ENCODE measurements around the gene EFCAB10.

Gene EFCAB10

GRCh38 chr7:105580022-105580740 is 1.1 kb downstream of the EFCAB10 start:
- no peak for DNase-seq
- no peaks in the 10 kb centered on the region for H3K36me3 ChIP-seq (ENCODE audit: control insufficient read depth, insufficient read depth, low read length)
- H3K27ac ChIP-seq (ENCODE audit: insufficient read depth, low read length, poor library complexity, severe bottlenecking), result no peak overlapping the region
- no peaks in the 10 kb centered on the region for H3K27me3 ChIP-seq (replicated peaks; ENCODE audit: control insufficient read depth, insufficient read depth, low read length, poor library complexity, severe bottlenecking)
- H3K9me3 ChIP-seq (ENCODE audit: control insufficient read depth, low read length), result no peaks in the 10 kb centered on the region
- H3K4me3 ChIP-seq (ENCODE audit: insufficient read depth, low read depth, low read length, poor library complexity, severe bottlenecking), result no peak overlapping the region
- peaks cover 6% of the 10 kb centered on the region for H3K4me1 ChIP-seq (ENCODE audit: control insufficient read depth, insufficient read depth, low read length, poor library complexity, severe bottlenecking)

- Histone ChIP-seq H3K27me3 (replicated peaks; ENCODE audit: control insufficient read depth, insufficient read depth, low read length, poor library complexity, severe bottlenecking) (no peaks in the 10 kb centered on the region), H3K27ac (ENCODE audit: insufficient read depth, low read length, poor library complexity, severe bottlenecking) (no peak overlapping the region), H3K36me3 (ENCODE audit: control insufficient read depth, insufficient read depth, low read length) (no peaks in the 10 kb centered on the region), H3K4me3 (ENCODE audit: insufficient read depth, low read depth, low read length, poor library complexity, severe bottlenecking) (no peak overlapping the region), H3K9me3 (ENCODE audit: control insufficient read depth, low read length) (no peaks in the 10 kb centered on the region), H3K4me1 (ENCODE audit: control insufficient read depth, insufficient read depth, low read length, poor library complexity, severe bottlenecking) (peaks cover 6% of the 10 kb centered on the region)
- DNase-seq, result no peak
Measured at GRCh38 chr7:105578496-105578895, 2.8 kb downstream of the EFCAB10 start.

- Histone ChIP-seq H3K27ac (ENCODE audit: insufficient read depth, low read length, poor library complexity, severe bottlenecking) (no peak overlapping the region), H3K4me1 (ENCODE audit: control insufficient read depth, insufficient read depth, low read length, poor library complexity, severe bottlenecking) (peaks cover 6% of the 10 kb centered on the region), H3K4me3 (ENCODE audit: insufficient read depth, low read depth, low read length, poor library complexity, severe bottlenecking) (no peak overlapping the region), H3K27me3 (replicated peaks; ENCODE audit: control insufficient read depth, insufficient read depth, low read length, poor library complexity, severe bottlenecking) (no peaks in the 10 kb centered on the region), H3K36me3 (ENCODE audit: control insufficient read depth, insufficient read depth, low read length) (no peaks in the 10 kb centered on the region), H3K9me3 (ENCODE audit: control insufficient read depth, low read length) (no peaks in the 10 kb centered on the region)
- DNase-seq, result no peak
Measured at GRCh38 chr7:105577251-105577650, 4.0 kb downstream of the EFCAB10 start.

GRCh38 chr7:105571891-105572290 is 9.4 kb downstream of the EFCAB10 start:
- H3K36me3 ChIP-seq (ENCODE audit: control insufficient read depth, insufficient read depth, low read length), result peaks cover 13% of the 10 kb centered on the region
- H3K27me3 ChIP-seq (replicated peaks; ENCODE audit: control insufficient read depth, insufficient read depth, low read length, poor library complexity, severe bottlenecking), result no peaks in the 10 kb centered on the region
- H3K9me3 ChIP-seq (ENCODE audit: control insufficient read depth, low read length), result no peaks in the 10 kb centered on the region
- DNase-seq, result no peak
- H3K27ac ChIP-seq (ENCODE audit: insufficient read depth, low read length, poor library complexity, severe bottlenecking), result no peak overlapping the region
- H3K4me1 ChIP-seq (ENCODE audit: control insufficient read depth, insufficient read depth, low read length, poor library complexity, severe bottlenecking), result no peaks in the 10 kb centered on the region
- no peak overlapping the region for H3K4me3 ChIP-seq (ENCODE audit: insufficient read depth, low read depth, low read length, poor library complexity, severe bottlenecking)

GRCh38 chr7:105567821-105568220 is 13.5 kb downstream of the EFCAB10 start:
- no peaks in the 10 kb centered on the region for H3K4me1 ChIP-seq (ENCODE audit: control insufficient read depth, insufficient read depth, low read length, poor library complexity, severe bottlenecking)
- H3K9me3 ChIP-seq (ENCODE audit: control insufficient read depth, low read length), result no peaks in the 10 kb centered on the region
- no peaks in the 10 kb centered on the region for H3K27me3 ChIP-seq (replicated peaks; ENCODE audit: control insufficient read depth, insufficient read depth, low read length, poor library complexity, severe bottlenecking)
- H3K4me3 ChIP-seq (ENCODE audit: insufficient read depth, low read depth, low read length, poor library complexity, severe bottlenecking), result no peak overlapping the region
- peaks cover 39% of the 10 kb centered on the region for H3K36me3 ChIP-seq (ENCODE audit: control insufficient read depth, insufficient read depth, low read length)
- H3K27ac ChIP-seq (ENCODE audit: insufficient read depth, low read length, poor library complexity, severe bottlenecking), result no peak overlapping the region
- DNase-seq, result no peak

GRCh38 chr7:105567024-105567423 is 14.3 kb downstream of the EFCAB10 start:
- Histone ChIP-seq H3K36me3 (ENCODE audit: control insufficient read depth, insufficient read depth, low read length) (peaks cover 41% of the 10 kb centered on the region), H3K27me3 (replicated peaks; ENCODE audit: control insufficient read depth, insufficient read depth, low read length, poor library complexity, severe bottlenecking) (no peaks in the 10 kb centered on the region), H3K9me3 (ENCODE audit: control insufficient read depth, low read length) (no peaks in the 10 kb centered on the region), H3K4me3 (ENCODE audit: insufficient read depth, low read depth, low read length, poor library complexity, severe bottlenecking) (no peak overlapping the region), H3K4me1 (ENCODE audit: control insufficient read depth, insufficient read depth, low read length, poor library complexity, severe bottlenecking) (no peaks in the 10 kb centered on the region), H3K27ac (ENCODE audit: insufficient read depth, low read length, poor library complexity, severe bottlenecking) (no peak overlapping the region)
- DNase-seq, result no peak

GRCh38 chr7:105565190-105565589 is 16.1 kb downstream of the EFCAB10 start:
- no peaks in the 10 kb centered on the region for H3K4me1 ChIP-seq (ENCODE audit: control insufficient read depth, insufficient read depth, low read length, poor library complexity, severe bottlenecking)
- peaks cover 50% of the 10 kb centered on the region for H3K36me3 ChIP-seq (ENCODE audit: control insufficient read depth, insufficient read depth, low read length)
- no peak for DNase-seq
- no peaks in the 10 kb centered on the region for H3K27me3 ChIP-seq (replicated peaks; ENCODE audit: control insufficient read depth, insufficient read depth, low read length, poor library complexity, severe bottlenecking)
- H3K27ac ChIP-seq (ENCODE audit: insufficient read depth, low read length, poor library complexity, severe bottlenecking), result no peak overlapping the region
- no peak overlapping the region for H3K4me3 ChIP-seq (ENCODE audit: insufficient read depth, low read depth, low read length, poor library complexity, severe bottlenecking)
- H3K9me3 ChIP-seq (ENCODE audit: control insufficient read depth, low read length), result no peaks in the 10 kb centered on the region

- Histone ChIP-seq H3K27me3 (replicated peaks; ENCODE audit: control insufficient read depth, insufficient read depth, low read length, poor library complexity, severe bottlenecking) (no peaks in the 10 kb centered on the region), H3K36me3 (ENCODE audit: control insufficient read depth, insufficient read depth, low read length) (peaks cover 42% of the 10 kb centered on the region), H3K9me3 (ENCODE audit: control insufficient read depth, low read length) (no peaks in the 10 kb centered on the region), H3K4me3 (ENCODE audit: insufficient read depth, low read depth, low read length, poor library complexity, severe bottlenecking) (no peak overlapping the region), H3K4me1 (ENCODE audit: control insufficient read depth, insufficient read depth, low read length, poor library complexity, severe bottlenecking) (no peaks in the 10 kb centered on the region), H3K27ac (ENCODE audit: insufficient read depth, low read length, poor library complexity, severe bottlenecking) (no peak overlapping the region)
- DNase-seq, result no peak
Measured at GRCh38 chr7:105559926-105560325, 21.4 kb downstream of the EFCAB10 start.

GRCh38 chr7:105538339-105538738 is 43.0 kb downstream of the EFCAB10 start:
- Histone ChIP-seq H3K27ac (ENCODE audit: insufficient read depth, low read length, poor library complexity, severe bottlenecking) (no peak overlapping the region), H3K9me3 (ENCODE audit: control insufficient read depth, low read length) (no peaks in the 10 kb centered on the region), H3K27me3 (replicated peaks; ENCODE audit: control insufficient read depth, insufficient read depth, low read length, poor library complexity, severe bottlenecking) (no peaks in the 10 kb centered on the region), H3K36me3 (ENCODE audit: control insufficient read depth, insufficient read depth, low read length) (peaks cover 40% of the 10 kb centered on the region), H3K4me3 (ENCODE audit: insufficient read depth, low read depth, low read length, poor library complexity, severe bottlenecking) (no peak overlapping the region), H3K4me1 (ENCODE audit: control insufficient read depth, insufficient read depth, low read length, poor library complexity, severe bottlenecking) (peaks cover 5% of the 10 kb centered on the region)
- DNase-seq, result no peak

- peaks cover 15% of the 10 kb centered on the region for H3K4me1 ChIP-seq (ENCODE audit: control insufficient read depth, insufficient read depth, low read length, poor library complexity, severe bottlenecking)
- DNase-seq, result no peak
- H3K27me3 ChIP-seq (replicated peaks; ENCODE audit: control insufficient read depth, insufficient read depth, low read length, poor library complexity, severe bottlenecking), result no peaks in the 10 kb centered on the region
- peak overlapping the region; percentile 89 for H3K4me3 ChIP-seq (ENCODE audit: insufficient read depth, low read depth, low read length, poor library complexity, severe bottlenecking)
- peak overlapping the region; percentile 76 for H3K27ac ChIP-seq (ENCODE audit: insufficient read depth, low read length, poor library complexity, severe bottlenecking)
- no peaks in the 10 kb centered on the region for H3K9me3 ChIP-seq (ENCODE audit: control insufficient read depth, low read length)
- peaks cover 11% of the 10 kb centered on the region for H3K36me3 ChIP-seq (ENCODE audit: control insufficient read depth, insufficient read depth, low read length)
Measured at GRCh38 chr7:105532709-105533460, 48.4 kb downstream of the EFCAB10 start.

Data from effector memory CD4-positive, alpha-beta T cell (primary cell).